IPS-11a (cell line): ENCODE results near the gene LPP.

Experiments
- H3K4me3 ChIP-seq: one replicate; pipeline ENCODE4 v1.5.1; 2013; ENCODE audit warnings: low read depth, low read length, control low read depth

Gene LPP

DNA sequence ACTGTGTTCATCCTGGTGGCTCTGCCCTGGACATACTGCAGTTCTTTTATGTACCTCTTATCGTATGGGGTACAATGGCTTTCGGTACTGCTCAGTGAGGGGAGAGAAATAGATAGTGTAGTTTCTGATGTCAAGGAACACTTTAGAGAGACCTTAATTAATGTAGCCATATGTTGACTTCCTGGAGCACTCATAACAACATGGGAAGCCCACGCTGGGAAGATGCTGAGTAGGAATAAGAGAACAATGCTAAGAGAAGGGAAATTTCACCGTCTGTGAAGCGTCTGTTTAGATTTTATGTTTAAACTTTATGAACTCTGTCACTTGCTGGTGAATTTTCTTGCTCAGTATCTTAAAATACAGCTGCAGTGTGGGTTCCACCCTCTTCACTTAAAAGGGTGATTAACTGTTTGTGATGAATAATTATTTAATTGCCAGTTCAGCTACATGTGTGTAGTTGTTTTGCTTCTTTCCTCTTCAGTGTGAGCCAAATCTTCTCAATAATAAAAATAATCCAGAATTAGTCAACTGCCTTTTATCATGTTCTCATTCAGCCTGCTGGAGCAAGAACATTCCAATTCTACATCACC is 644.7 kb downstream of the LPP start:
- no peak overlapping the region for H3K4me3 ChIP-seq

DNA sequence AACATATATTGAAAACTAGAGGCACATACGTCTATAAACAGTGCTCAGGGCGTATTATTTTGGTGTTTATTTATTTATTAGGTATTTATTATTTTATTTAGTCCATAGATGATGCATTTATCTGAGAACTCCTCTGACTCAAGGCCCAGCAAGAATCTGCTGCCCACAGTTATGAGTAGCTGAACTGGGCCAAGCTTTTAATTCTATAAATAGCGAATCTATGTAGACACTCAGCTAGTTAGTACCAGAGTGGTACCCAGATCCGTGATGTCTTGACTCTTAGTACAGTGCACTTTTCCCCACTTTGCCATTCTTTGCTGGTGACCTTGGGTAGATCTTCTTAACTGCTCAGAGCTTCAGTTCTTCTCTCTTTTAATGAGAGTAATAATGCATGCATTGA is 647.4 kb downstream of the LPP start:
- H3K4me3 ChIP-seq = no peak overlapping the region

DNA sequence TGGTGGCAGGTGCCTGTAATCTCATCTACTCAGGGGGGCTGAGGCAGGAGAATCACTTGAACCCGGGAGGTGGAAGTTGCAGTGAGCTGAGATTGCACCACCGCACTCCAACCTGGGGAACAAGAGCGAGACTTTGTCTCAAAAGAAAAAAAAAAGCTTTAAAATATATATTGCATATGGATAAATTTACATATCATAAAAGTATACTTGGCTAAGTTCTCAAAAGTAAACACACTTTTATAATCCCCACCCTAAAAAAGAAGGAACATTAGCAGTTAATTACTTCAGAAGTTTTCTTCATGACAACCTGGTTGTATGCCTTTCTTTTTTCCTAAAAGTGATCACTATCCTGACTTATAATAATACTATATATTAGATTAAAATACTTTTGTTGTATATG is 648.7 kb downstream of the LPP start:
- H3K4me3 ChIP-seq = no peak overlapping the region

DNA sequence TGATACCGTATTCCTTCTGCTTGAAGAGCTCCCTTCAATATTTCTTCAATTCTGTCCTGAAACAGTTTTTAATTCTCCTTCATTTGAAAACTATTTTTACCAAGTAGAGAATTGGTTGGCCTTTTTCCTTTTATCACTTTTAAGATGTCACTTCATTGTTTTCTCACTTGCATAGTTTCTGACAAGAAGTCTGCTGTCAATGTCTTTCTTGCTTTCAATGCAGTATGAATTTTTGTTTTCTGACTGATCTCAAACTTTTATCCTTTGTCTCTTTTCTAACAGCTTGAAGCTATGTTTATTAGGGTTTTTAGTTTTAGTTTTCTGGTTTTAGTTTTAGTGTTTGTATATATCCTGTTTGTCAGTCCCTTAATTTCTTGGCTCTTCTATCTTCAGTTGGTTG is 653.0 kb downstream of the LPP start:
- no peak overlapping the region for H3K4me3 ChIP-seq

DNA sequence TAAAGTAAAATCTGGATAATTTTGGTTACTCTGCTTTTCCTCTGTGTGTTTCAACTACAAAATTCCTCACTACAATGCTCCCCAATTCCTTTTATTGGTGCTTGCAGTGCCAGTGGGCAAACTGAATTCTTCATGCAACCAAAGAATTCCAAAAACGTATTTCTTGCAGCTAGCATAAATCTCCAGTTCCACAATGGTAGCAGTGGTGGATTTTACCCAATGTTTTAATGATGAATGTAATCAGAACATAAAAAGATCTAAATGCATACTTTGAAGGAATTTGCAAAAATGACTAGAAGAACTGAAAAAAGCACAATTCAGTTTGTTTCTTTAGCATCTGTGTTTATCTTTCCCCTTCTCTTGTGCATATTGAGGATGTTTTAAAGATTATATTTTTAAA is 658.2 kb downstream of the LPP start:
- no peak overlapping the region for H3K4me3 ChIP-seq

GRCh38 chr3:188814581-188814980 is 660.6 kb downstream of the LPP start:
- H3K4me3 ChIP-seq = no peak overlapping the region

DNA sequence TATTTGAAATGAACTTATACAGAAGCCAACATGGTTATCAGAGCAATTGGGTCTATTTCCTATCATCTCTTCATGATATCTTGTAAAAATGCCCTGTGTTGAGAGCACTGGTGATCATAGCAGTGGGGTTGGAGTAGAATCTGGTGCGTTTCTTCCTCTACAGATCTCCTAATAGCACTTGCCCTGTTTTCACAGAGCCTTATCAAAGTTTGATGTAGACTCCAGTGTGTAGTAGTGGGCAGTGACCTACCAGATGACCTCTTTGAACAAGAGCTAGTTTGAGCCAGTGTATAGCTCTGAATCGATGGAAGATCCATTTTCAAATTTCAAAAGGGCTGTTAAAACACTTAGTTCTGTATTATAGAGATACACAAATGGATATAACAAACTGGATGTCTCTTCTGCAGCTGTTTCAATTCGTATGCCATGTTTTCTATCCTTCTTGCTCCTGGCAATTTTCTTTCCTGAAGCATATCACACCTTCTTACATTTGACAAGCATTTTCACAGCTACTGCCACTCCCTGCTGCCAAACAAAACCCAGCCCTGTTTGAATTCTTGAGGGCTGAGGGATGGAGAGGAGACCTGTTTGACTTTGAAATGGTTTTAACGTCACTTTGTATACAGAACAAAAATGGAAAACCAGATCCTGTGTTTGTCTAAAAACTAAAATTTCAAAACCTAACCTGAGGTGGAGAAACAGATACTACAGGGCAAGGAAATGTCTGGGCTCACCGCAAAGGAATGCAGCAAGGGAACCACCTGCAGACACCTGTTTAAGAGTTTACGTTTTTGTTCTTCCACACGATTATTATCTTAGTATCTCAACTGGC is 663.4 kb downstream of the LPP start:
- H3K4me3 ChIP-seq = no peak overlapping the region

DNA sequence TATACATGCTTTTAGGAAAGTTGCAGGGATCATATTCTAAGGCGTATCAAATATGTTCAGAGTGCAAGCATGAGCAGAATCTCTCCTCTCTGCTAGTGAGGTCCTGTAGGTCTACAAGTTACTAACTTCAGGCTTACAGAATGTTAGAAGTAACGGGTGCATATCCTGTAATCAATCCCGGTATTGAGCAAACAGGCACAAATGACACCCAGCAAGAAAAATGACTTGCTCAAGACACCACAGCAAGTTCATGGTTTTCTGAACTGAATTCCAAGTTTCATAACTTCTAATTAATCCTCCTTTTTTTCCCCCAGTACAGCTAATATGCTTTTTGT is 663.9 kb downstream of the LPP start:
- H3K4me3 ChIP-seq = no peak overlapping the region

GRCh38 chr3:188818282-188818681 is 664.3 kb downstream of the LPP start:
- no peak overlapping the region for H3K4me3 ChIP-seq

- no peak overlapping the region for H3K4me3 ChIP-seq
Observed at GRCh38 chr3:188819939-188820338, 666.0 kb downstream of the LPP start.

DNA sequence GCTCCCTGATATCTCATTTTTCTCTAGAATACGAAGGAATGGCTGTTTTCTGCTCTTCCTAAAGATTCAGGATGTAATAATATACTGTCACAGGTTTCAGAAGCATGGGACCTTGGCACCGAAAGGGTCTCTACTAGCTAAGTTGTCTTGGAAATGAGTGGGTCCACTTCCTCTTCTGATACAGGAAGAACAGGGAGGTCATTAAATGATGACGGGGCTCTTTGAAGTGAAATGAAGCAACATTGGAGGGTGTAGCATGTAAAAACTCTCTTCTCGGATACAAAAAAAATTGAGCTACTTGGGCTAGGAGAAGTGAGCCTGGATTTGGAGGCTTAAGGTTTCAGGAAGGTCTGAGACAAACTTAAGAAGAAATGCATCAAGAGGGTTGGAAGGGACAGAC is 668.0 kb downstream of the LPP start:
- no peak overlapping the region for H3K4me3 ChIP-seq

GRCh38 chr3:188822411-188822810 is 668.5 kb downstream of the LPP start:
- H3K4me3 ChIP-seq = no peak overlapping the region

- H3K4me3 ChIP-seq = no peak overlapping the region
Observed at GRCh38 chr3:188824566-188824965, 670.6 kb downstream of the LPP start.

- no peak overlapping the region for H3K4me3 ChIP-seq
Observed at GRCh38 chr3:188825901-188826300, 671.9 kb downstream of the LPP start.

- no peak overlapping the region for H3K4me3 ChIP-seq
Observed at GRCh38 chr3:188826574-188826973, 672.6 kb downstream of the LPP start.

DNA sequence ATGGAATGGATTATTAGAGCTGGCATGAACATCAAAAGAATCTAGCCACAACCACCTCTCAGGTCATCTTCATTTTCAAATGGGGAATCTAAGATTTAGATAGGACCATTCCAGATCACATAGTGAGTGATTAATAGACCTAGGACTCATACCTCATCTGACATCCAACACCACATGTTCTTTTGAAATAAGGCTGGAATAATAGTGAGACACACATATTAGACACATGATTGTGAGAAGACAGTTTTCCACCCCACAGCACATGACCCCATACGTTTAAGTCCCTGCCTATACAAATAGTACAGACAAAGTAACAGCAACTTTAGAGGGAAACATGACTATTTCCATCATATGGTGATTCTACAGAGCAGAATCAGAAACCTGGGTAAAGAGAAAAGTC is 673.1 kb downstream of the LPP start:
- no peak overlapping the region for H3K4me3 ChIP-seq

DNA sequence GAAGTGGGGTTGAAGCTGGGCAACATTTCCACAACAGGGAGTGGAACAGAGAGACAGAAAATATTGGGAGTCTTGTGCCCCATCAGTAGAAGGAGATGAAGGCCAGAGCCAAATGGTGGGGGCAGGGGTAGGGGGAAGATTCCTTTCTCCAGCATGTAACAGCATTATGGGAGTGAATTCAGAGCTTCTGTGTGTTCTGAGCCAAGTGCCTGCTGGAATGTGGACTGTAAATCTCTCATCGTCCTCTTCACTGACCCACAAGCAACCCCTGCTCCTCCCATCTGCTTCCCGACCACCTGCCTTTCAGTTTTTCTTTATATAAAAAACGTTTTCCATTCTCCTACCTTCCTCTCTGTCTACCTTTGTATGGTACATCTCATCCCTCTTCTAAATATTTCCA is 673.6 kb downstream of the LPP start:
- no peak overlapping the region for H3K4me3 ChIP-seq

DNA sequence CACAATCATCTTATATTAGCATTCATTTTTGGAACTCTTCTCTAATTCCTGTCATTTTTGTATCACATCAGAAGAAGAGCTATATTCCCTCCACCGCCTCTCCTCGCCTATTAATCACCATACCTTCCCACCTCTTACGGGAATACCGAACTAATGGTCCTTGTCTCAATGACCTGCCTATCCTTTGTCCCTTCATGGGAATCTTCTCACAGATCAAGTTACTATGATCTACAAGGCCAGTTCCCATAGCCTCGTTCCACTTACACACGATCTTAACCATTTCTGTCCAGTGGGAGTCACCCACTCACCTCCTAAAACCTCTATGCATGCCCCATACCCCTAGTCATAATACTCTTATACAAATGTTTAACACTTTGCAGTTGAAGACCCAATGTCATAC is 675.2 kb downstream of the LPP start:
- H3K4me3 ChIP-seq = no peak overlapping the region

GRCh38 chr3:188829576-188829975 is 675.6 kb downstream of the LPP start:
- H3K4me3 ChIP-seq = no peak overlapping the region

- H3K4me3 ChIP-seq = no peak overlapping the region
Observed at GRCh38 chr3:188830893-188831292, 676.9 kb downstream of the LPP start.

- H3K4me3 ChIP-seq = no peak overlapping the region
Observed at GRCh38 chr3:188832146-188832545, 678.2 kb downstream of the LPP start.

DNA sequence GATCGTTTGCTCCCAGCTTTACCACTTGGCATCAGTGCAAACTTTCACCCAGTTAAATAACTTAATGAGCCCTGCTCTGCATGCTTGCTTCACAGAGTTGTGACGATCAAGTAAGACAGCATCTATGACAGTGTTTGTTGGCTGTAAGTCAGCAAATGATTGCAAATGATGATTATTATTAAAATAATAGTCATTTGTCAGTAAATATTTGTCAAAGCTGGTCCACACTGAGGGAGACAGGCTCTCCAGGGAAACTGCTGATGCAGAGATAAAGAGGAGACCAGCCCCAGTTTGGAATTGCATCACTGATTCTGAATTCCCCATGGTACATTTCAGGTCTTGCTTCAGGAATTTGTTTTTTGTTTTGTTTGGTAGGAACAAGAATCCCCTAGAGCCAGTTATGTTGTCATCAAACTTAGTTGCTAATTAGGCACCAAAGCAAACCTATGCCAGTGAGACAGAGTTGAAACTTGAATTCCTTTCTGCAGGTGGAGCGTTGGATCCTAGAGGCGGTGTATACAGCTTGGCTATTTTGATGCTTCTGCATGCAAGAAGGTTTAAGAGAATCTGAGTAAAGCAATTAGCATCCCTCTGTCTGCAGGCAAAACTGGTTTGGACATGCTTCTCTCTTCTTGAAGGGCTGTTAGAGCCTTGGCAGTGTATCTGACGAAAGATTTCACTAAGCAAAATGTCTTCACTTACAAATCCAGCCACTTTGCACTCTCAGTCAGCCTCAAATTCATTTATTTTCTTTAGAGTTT is 679.2 kb downstream of the LPP start:
- H3K4me3 ChIP-seq = no peak overlapping the region
